AG09319 (cell line): ENCODE measurements around the gene C1orf159.
"Not testable (repeated sequence)": the region's sequence is repeated elsewhere in the genome, so short reads cannot be mapped to it uniquely, and the experiment has no call there.

Experiments used
- DNase-seq: peaks from one replicate; pipeline ENCODE4 v3.0.0-alpha.2; 2010; ENCODE audit warnings: low read depth; ENCODE audit errors: extremely low read depth
- TF ChIP-seq, protein P1 (sequence below): IDR thresholded peaks from 2 replicates; pipeline ENCODE4 v1.5.1; 2011; ENCODE audit warnings: low read depth, mild to moderate bottlenecking, inconsistent platforms, low read length, moderate library complexity

C1orf159 gene

DNA sequence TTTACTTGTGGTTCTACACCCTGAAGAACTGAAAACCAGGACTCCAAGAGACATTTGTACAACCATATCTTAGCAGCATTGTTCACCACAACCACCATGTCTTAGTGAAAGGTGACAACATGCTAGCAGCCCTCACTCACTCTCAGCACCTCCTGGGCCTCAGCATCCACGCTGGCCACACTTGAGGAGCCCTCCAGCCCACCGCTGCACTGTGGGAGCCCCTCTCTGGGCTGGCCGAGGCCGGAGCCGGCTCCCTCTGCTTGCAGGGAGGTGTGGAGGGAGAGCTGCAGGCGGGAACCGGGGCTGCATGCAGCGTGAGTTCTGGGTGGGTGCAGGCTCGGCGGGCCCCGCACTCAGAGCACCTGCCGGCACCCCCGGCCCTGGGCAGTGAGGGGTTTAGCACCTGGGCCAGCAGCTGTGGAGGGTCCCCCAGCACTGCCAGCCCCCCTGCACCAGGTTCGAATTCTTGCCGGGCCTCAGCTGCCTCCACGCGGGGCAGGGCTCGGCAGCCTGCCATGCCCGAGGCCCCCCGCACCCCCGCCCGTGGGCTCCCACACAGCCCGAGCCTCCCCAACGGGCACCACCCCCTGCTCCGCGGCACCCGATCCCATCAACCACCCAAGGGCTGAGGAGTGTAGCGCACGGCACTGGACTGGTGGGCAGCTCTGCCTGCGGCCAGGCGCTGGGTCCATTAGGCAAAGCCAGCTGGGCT is 9.2 kb downstream of the C1orf159 start:
- no peak for DNase-seq

DNA sequence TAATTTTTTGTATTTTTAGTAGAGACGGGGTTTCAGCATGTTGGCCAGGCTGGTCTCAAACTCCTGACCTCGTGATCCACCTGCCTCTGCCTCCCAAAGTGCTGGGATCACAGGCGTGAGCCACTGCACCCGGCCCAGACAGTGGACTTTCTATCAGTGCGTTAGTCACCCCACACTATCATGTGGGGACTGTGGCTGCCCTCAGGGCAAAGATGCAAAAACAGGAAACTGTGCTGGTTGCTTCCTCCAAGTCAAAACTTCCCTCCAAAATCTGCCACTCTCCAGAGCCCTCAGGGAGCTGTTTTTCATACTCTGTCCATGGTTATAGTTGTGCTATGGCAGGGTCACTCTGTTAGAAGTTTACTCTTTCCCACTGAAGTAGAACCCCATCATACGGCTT is 11.7 kb downstream of the C1orf159 start:
- DNase-seq, result not testable (repeated sequence)

More for the DNA sequence above, 9.2 kb downstream of the C1orf159 start:
- TF ChIP-seq, protein P1, sequence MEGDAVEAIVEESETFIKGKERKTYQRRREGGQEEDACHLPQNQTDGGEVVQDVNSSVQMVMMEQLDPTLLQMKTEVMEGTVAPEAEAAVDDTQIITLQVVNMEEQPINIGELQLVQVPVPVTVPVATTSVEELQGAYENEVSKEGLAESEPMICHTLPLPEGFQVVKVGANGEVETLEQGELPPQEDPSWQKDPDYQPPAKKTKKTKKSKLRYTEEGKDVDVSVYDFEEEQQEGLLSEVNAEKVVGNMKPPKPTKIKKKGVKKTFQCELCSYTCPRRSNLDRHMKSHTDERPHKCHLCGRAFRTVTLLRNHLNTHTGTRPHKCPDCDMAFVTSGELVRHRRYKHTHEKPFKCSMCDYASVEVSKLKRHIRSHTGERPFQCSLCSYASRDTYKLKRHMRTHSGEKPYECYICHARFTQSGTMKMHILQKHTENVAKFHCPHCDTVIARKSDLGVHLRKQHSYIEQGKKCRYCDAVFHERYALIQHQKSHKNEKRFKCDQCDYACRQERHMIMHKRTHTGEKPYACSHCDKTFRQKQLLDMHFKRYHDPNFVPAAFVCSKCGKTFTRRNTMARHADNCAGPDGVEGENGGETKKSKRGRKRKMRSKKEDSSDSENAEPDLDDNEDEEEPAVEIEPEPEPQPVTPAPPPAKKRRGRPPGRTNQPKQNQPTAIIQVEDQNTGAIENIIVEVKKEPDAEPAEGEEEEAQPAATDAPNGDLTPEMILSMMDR, result no peak

DNA sequence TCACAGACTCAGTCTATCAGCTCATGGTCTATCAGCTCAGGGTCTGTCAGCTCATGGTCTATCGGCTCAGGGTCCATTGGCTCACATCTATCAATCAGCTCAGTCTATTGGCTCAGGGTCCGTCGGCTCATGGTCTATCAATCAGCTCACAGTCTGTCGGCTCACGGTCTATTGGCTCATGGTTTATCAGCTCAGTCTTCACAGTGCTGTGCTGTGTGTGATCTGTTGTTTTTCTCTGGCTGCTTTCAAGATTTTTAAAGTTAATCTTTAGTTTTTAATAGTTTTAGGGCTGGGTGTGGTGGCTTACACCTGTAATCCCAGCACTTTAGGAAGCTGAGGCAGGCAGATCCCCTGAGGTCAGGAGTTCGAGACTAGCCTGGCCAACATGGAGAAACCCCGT is 14.4 kb downstream of the C1orf159 start:
- no peak for DNase-seq
- TF ChIP-seq, protein P1, result no peak

DNA sequence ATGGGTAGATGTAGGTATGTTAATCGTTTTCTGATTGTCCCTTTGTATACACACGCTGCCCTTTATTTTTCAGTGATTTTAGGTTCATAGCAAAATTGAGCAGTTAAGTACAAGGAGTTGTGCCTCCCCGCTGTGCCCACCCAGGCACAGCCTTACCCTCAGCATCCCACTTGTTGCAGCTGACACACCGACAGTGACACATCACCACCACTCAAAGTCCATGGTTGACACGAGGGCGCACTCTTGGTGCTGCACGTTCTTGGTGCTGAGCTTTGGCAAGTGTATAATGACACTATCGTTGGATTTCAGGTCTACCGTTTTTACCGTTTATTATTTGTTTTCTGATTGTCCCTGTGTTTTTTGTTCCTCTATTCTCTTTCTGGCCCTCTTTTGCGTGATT is 15.6 kb downstream of the C1orf159 start:
- TF ChIP-seq, protein P1, result no peak
- DNase-seq, result no peak

DNA sequence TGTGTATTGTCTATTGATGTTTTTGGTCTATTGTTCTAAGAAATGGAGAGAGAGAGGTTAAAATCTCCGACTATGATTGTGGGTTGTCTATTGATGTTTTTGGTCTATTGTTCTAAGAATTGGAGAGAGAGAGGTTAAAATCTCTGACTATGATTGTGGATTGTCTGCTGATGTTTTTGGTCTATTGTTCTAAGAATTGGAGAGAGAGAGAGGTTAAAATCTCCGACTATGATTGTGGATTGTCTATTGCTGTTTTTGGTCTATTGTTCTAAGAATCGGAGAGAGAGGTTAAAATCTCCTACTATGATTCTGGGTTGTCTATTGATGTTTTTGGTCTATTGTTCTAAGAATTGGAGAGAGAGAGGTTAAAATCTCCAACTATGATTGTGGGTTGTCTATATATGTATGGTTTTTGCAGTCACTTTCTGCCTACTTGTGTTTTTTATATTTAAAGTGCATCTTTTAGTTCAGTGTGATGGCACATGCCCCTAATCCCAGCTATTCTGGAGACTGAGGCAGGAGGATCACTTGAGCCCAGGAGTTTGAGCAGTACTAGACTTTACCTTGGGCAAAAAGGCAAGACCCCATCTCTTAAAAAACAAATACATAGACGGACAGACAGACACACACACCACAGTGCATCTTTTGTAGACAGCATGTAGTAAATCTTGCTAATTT is 16.2 kb downstream of the C1orf159 start:
- no peak for DNase-seq
- TF ChIP-seq, protein P1, result no peak

DNA sequence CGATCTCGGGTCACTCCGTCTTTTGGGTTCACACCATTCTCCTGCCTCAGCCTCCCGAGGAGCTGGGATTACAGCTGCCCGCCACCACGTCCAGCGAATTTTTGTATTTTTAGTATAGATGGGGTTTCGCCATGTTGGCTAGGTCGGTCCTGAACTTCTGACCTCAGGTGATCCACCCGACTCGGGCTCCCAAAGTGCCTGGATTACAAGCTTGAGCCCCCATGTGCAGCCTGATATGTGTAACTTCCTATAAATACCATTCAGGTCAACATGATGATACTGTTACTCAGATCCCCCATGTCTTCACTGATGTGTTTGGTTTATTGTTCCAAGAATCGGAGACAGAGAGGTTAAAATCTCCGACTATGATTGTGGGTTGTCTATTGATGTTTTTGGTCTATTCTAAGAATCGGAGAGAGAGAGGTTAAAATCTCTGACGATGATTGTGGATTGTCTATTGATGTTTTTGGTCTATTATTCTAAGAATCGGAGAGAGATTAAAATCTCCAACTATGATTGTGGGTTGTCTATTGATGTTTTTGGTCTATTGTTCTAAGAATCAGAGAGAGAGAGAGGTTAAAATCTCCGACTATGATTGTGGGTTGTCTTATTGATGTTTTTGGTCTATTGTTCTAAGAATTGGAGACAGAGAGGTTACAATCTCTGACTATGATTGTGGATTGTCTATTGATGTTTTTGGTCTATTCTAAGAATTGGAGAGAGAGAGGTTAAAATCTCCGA is 17.0 kb downstream of the C1orf159 start:
- DNase-seq, result no peak
- TF ChIP-seq, protein P1, result no peak

DNA sequence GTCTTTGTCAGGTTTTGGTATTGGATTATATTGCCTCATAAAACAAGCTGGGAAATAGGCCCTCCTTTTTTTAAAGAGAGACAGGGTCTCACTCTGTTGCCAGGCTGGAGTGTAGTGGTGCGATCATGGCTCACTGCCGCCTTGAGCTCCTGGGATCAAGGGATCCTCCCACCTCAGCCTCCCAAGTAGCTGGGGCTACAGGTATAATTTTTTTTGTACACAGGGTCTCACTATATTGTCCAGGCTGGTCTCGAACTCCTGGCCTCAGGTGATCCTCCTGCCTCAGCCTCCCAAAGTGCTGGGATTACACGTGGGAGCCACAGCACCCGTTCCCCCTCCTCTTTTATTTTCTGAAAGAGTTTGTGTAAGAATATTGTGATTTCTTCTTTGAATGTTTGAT is 19.8 kb downstream of the C1orf159 start:
- DNase-seq, result not testable (repeated sequence)

DNA sequence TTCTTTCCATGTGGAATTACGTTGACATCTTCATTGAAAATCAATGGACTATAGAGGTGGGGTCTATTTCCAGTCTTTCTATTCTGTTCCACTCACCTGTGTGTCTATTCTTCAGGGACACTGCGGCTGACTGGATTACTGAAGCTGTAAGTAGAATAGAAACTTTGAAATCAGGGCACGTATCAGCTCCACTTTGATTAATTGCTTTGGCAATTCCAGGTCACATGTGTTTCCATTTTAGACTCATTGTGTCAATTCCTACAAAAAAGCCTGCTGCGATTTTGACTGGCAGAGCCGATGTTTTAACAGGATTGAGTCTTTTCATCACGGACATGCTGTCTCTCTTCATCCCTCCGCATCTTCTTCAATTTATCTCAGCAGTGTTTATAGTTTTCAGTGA is 20.9 kb downstream of the C1orf159 start:
- DNase-seq, result no peak
- TF ChIP-seq, protein P1, result no peak
